HepG2 (cell line): ENCODE data around the gene RAC3. TPM values are rescaled to one million over a fixed set of nuclear protein-coding genes. Genes with fewer than 3 reads are reported as not detected.

ENCODE experiments used
- ATAC-seq: fragments of 200-7000 bp; cut with Tn5 transposase; 3 replicates; pipeline ENCODE4 v1.9.1; 2020; ENCODE audit warnings: mild to moderate bottlenecking, moderate library complexity
- BruUV-seq: library from RNA; stranded (reverse); fragments of 400-500 nt; replicated peaks from 2 replicates; lab custom pipeline; 2021; lab: Mats Ljungman, UMichigan
- CTCF ChIA-PET: fragments of 300-600 bp; formaldehyde crosslinking; extraction: SDS; loops from one replicate; lab custom pipeline; 2021; ENCODE audit warnings: low total read pairs, inconsistent platforms, low intra/inter-chr PET ratio; lab: Yijun Ruan, JAX
- POLR2A ChIA-PET: fragments of 350-600 bp; sonication (Branson Sonifier 250); formaldehyde crosslinking; loops from one replicate; lab custom pipeline; 2020; ENCODE audit warnings: antibody characterized with exemption, inconsistent platforms; lab: Yijun Ruan, JAX
- DNase-seq: peaks from one replicate; pipeline ENCODE4 v3.0.0-alpha.2; 2015; ENCODE audit warnings: low spot score
- FAIRE-seq: peaks from 3 replicates; lab custom pipeline; 2011; peaks lifted over from hg19 to GRCh38; lab: Jason Lieb, UNC
- H2AFZ ChIP-seq: one replicate; pipeline ENCODE4 v1.6.1; 2011; ENCODE audit warnings: low read length, inconsistent platforms
- H3K27ac ChIP-seq: fragments of 300-600 bp; 3 replicates; pipeline ENCODE4 v1.8.0; 2011; ENCODE audit warnings: mixed run types, mild to moderate bottlenecking, mixed read lengths, low read length, inconsistent platforms; ENCODE audit not compliant: insufficient read depth; ENCODE audit errors: extremely low read length
- H3K27me3 ChIP-seq, 2 experiments: fragments of 200-600 bp in 1 of 2; 2 replicates in 1 of 2; 3 replicates in 1 of 2; pipeline versions ENCODE4 v1.6.0 to v1.8.0; 2011; ENCODE audit warnings: low read length in 2 of 2, mild to moderate bottlenecking in 2 of 2, moderate library complexity in 2 of 2, inconsistent platforms in 1 of 2; ENCODE audit not compliant: insufficient read depth in 2 of 2, control insufficient read depth in 1 of 2
- H3K36me3 ChIP-seq, 2 experiments: fragments of 200-600 bp in 1 of 2; replicated peaks in 1 of 2; 2 replicates in 1 of 2; 3 replicates in 1 of 2; pipeline versions ENCODE4 v1.5.1 to v1.8.0; 2011; ENCODE audit warnings: low read length in 2 of 2, inconsistent platforms in 1 of 2; ENCODE audit not compliant: insufficient read depth in 2 of 2, control insufficient read depth in 1 of 2
- H3K4me1 ChIP-seq: 2 replicates; pipeline ENCODE4 v1.5.1; 2012; ENCODE audit warnings: low read length, inconsistent platforms; ENCODE audit not compliant: insufficient read depth
- H3K4me2 ChIP-seq: 2 replicates; pipeline ENCODE4 v1.6.0; 2011; ENCODE audit warnings: low read depth, low read length, inconsistent platforms
- H3K4me3 ChIP-seq, 3 experiments: fragments of 200-600 bp in 1 of 3; sonication (generic), shearing (Covaris generic) in 1 of 3; replicated peaks in 1 of 3; 2 replicates each; pipeline ENCODE4 v1.5.1; 2011 to 2016; ENCODE audit warnings: low read length in 3 of 3, inconsistent platforms in 2 of 3, low read depth in 2 of 3, mild to moderate bottlenecking in 2 of 3, control low read depth in 1 of 3, mixed read lengths in 1 of 3; ENCODE audit not compliant: insufficient read depth in 1 of 3
- H3K79me2 ChIP-seq: one replicate; pipeline ENCODE4 v1.6.1; 2011; ENCODE audit warnings: low read length, inconsistent platforms; ENCODE audit not compliant: insufficient read depth
- H3K9ac ChIP-seq: 2 replicates; pipeline ENCODE4 v1.6.0; 2011; ENCODE audit warnings: mild to moderate bottlenecking, low read depth, low read length, inconsistent platforms; ENCODE audit not compliant: insufficient read depth
- H3K9me3 ChIP-seq: 2 replicates; pipeline ENCODE4 v1.5.1; 2012; ENCODE audit warnings: mild to moderate bottlenecking, low read length
- H4K20me1 ChIP-seq: 2 replicates; pipeline ENCODE4 v1.6.0; 2011; ENCODE audit warnings: inconsistent platforms, mild to moderate bottlenecking, low read length, moderate library complexity; ENCODE audit not compliant: insufficient read depth
- FOXO4 ChIP-seq: sonication (generic); formaldehyde crosslinking; conservative IDR thresholded peaks from 2 replicates; pipeline ENCODE4 v1.8.1; 2023; ENCODE audit warnings: missing genetic modification reagents
- KDM1A ChIP-seq: IDR thresholded peaks from 2 replicates; pipeline ENCODE4 v1.6.1; 2016; ENCODE audit warnings: missing compliant biosample characterization
- MAFK ChIP-seq, 2 experiments: IDR thresholded peaks in 1 of 2; conservative IDR thresholded peaks in 1 of 2; 2 replicates each; pipeline ENCODE4 v1.6.1; 2011; ENCODE audit warnings: improper control_type of control experiment in 2 of 2, low read length in 2 of 2
- MTF2 ChIP-seq: sonication (generic); formaldehyde crosslinking; IDR thresholded peaks from 2 replicates; pipeline ENCODE4 v1.5.0; 2020; ENCODE audit warnings: missing genetic modification reagents, borderline replicate concordance
- NFYC ChIP-seq: IDR thresholded peaks from 2 replicates; pipeline ENCODE4 v1.6.1; 2016; ENCODE audit warnings: missing genetic modification reagents, missing compliant biosample characterization
- PATZ1 ChIP-seq: sonication (generic); formaldehyde crosslinking; IDR thresholded peaks from 2 replicates; pipeline ENCODE4 v1.4.0; 2020; ENCODE audit warnings: missing genetic modification reagents
- POGK ChIP-seq: sonication (generic); formaldehyde crosslinking; conservative IDR thresholded peaks from 2 replicates; pipeline ENCODE4 v1.8.0; 2022; ENCODE audit warnings: mild to moderate bottlenecking, moderate library complexity, missing genetic modification reagents
- SNRNP70 ChIP-seq: fragments of 200-400 bp; formaldehyde crosslinking; IDR thresholded peaks from 2 replicates; pipeline ENCODE4 v1.6.1; 2017; ENCODE audit warnings: mild to moderate bottlenecking, low read depth, low read length, moderate library complexity
- ZNF646 ChIP-seq: sonication (generic); formaldehyde crosslinking; IDR thresholded peaks from 2 replicates; pipeline ENCODE4 v1.9.0; 2021; ENCODE audit warnings: mild to moderate bottlenecking, missing genetic modification reagents
- ZNF83 ChIP-seq: sonication (generic); formaldehyde crosslinking; IDR thresholded peaks from 2 replicates; pipeline ENCODE4 v1.4.0; 2020; ENCODE audit warnings: missing genetic modification reagents, mild to moderate bottlenecking, borderline replicate concordance
- ZNF883 ChIP-seq: sonication (generic); formaldehyde crosslinking; IDR thresholded peaks from 2 replicates; pipeline ENCODE4 v1.5.1; 2020; ENCODE audit warnings: mild to moderate bottlenecking, missing genetic modification reagents; ENCODE audit errors: not compliant biosample characterization
- WGBS: methylation state at CpG from one replicate; pipeline ENCODE4 v1.1.6; 2017; ENCODE audit warnings: low lambda C conversion rate; 5-methylcytosine and 5-hydroxymethylcytosine counted together
- in situ Hi-C: cut with HindIII; loops from 2 replicates; pipeline ENCODE4 v1.10.0; 2017; ENCODE audit warnings: low pct_unique_long_range_greater_than_20kb; ENCODE audit not compliant: extremely low pct_ligation_motif_present
- intact Hi-C: fragments of 100-400 bp; cut with micrococcal nuclease; formaldehyde crosslinking; loops from one replicate; pipeline ENCODE4 v1.10.0; 2022; ENCODE audit not compliant: unreplicated experiment
- polyA plus RNA-seq, 8 experiments: library from polyadenylated mRNA; depleted of rRNA in 3 of 8; stranded (reverse) in 7 of 8; unstranded in 1 of 8; fragments of >200 nt; fragmentation: Illumina TruSeq in 4 of 8; extraction: Trizol in 4 of 8; gene quantifications; 2 replicates each; pipeline versions ENCODE4 v1.2.1 to v1.2.3, GENCODE V29; 2011 to 2016; ENCODE audit warnings: low read depth in 4 of 8, missing spikeins in 1 of 8, mixed read lengths in 1 of 8; ENCODE audit not compliant: insufficient read depth in 1 of 8
- total RNA-seq, 5 experiments: library from RNA; depleted of rRNA; stranded (reverse); fragments of >200 nt; fragmentation: Illumina TruSeq; extraction: Trizol; gene quantifications; 2 replicates each; pipeline ENCODE4 v1.2.3, GENCODE V29; 2016; ENCODE audit warnings: low read depth in 1 of 5

RAC3 gene
- total and polyA plus RNA-seq, 2 of the 13 experiments (the other 11 are each of a cell fraction or from before 2014, with no cell fraction given), result 10.5 to 21.3 TPM

GRCh38 chr17:82015311-82015971 is 16.0 kb upstream of the RAC3 start:
- ChIA-PET POLR2A (interaction anchor here (1.1 to 14.1 kb wide), 9 partner anchors 18 to 105 kb away, joined by 3 to 470 read pairs (median 6); partner anchors contain the start of genes DCXR and NOTUM), CTCF (no interaction called here)
- 69% methylated on average over 21 of the region's 24 CpGs for WGBS
- no peaks in the 10 kb centered on the region for H3K9me3 ChIP-seq
- DNase-seq (peak; percentile 92), FAIRE-seq (no peak), ATAC-seq (peak; percentile 1)
- BruUV-seq, result no TSS peak
- no peaks in the 10 kb centered on the region for H3K27me3 ChIP-seq
- H3K4me1 ChIP-seq, result peaks cover 98% of the 10 kb centered on the region
- peak overlapping the region; percentile 68 for H3K27ac ChIP-seq
- no peak overlapping the region for H2AFZ ChIP-seq
- intact Hi-C loops, result no loop called here
- H4K20me1 ChIP-seq, result no peaks in the 10 kb centered on the region
- H3K36me3 ChIP-seq, result peaks cover 29 to 31% of the 10 kb centered on the region in 2 experiments
- H3K9ac ChIP-seq, result peak overlapping the region; percentile 53
- peaks cover 5% of the 10 kb centered on the region for H3K79me2 ChIP-seq
- no peak overlapping the region for H3K4me3 ChIP-seq
- in situ Hi-C loops, result no loop called here
- H3K4me2 ChIP-seq, result 0 out of 2 replicates have a peak overlapping the region, but pooled peaks have one; percentile 1
- TF ChIP-seq ZNF83 (CRISPR knock-in tag) (no peak), MAFK (conservative IDR thresholded peaks at IDR 0.05 in 1 of 2, IDR thresholded peaks at IDR 0.05 in 1 of 2; ENCODE audit: low read length in 2 of 2) (no peak), ZNF646 (CRISPR knock-in tag) (no peak), SNRNP70 (no peak), ZNF883 (CRISPR knock-in tag) (no peak), FOXO4 (0 out of 2 replicates have a peak, but pooled peaks have one; percentile 73), NFYC (CRISPR knock-in tag) (no peak), PATZ1 (CRISPR knock-in tag) (peak; percentile 94), MTF2 (no peak), POGK (CRISPR knock-in tag) (no peak; the same call in 1 of the 2 replicates), KDM1A (CRISPR knock-in tag) (no peak)
